ENCODE results near the gene MTX3.

The MTX3 gene

DNA sequence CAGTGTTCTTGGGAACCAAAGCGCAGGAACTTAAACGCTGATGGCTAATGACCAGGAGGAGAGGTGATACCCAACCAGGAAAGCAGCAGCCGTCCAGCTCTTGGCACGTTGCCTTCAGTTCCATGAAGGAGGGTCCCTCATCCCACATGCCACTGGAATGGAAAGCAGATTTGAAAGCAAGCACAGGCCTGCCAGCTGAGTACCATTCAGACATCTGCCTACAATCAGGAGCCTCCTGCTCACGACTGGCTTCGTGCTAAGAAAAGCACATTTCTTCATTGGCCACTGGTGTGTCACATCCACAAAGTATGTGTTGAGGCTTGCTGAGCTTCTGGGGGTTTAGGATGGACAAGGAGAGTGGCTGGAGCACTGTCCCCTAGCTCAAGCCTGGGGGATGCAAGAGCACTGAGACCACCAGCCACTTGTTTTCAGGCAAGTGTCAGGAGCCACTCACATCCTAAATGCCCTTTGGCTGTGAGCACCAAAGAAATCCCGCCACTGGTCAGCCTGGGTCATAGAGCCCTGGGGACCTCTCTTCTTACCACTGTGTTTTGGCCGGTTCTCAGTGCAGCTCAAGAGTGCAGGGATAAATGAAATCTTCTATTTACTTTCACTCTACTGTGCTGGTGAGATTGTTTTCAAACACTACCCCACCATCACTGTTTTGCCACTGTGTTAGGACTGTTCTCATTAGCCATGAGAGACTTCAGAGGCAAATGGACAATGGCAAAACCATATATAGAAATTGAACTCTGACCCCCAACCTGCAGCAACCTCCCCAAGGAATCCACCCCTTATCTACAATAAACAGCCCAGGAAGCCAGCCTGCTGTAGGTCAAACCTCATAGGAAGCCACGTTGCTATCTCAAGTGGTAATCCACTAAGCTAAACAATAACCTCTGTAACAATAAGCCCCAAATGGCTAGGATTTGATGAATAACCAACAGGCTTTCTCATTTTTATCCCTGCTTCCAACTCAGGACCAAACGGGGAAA lies 58.3 kb downstream of the MTX3 start:
- DNase-seq: no peak

- DNase-seq: no peak
Observed at GRCh38 chr5:79931866-79932265, 59.2 kb downstream of the MTX3 start.

DNA sequence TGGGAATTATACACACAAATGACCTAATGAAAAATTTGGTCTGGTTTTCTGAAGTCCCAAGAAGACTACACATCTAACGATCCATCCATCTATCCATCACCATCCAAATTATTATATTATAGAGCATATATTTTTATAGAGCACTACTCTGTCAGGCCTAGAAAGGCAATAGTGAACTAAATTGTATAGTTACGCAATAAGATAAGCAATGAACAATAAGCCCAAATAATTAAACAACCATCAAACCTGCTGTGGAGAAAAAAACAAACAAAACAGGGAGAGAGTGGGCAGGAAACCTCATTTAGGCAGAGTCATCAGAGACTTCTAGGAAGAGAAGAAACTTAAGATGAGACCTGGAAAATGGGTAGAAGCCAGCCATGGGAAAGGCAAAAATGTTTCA lies 59.7 kb downstream of the MTX3 start:
- DNase-seq: no peak

DNA sequence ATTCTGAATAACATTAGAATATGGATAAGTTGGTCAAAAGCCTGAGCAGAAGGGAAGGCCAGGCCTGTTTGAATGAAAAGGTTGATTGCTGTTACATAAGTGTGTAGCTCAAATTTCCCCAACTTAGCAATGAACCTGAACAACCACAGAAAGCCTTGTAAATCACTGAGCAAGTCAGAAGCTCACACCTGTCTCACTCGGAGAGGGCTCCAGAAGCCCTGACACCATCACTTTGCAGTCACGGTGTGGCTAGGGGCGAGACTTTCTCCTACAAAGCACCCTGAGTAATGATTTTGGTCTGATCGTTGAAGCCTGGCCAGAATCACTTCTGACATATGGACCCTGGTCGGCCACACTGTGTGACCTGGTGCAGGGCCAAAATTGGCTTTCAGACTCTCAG lies 62.0 kb downstream of the MTX3 start:
- DNase-seq: no peak

Measured in stimulated activated CD8-positive, alpha-beta memory T cell treated with anti-CD3 and anti-CD28 coated beads, Interleukin-4, amount 100 ng/mL, for 48 hours (primary cell).